PC-3 (cell line): Measurements from ENCODE around the gene JAM2. TPM values are rescaled to one million over a fixed set of nuclear protein-coding genes. Genes with fewer than 3 reads are reported as not detected.

Experiments
- ATAC-seq: fragments of 200-7000 bp; cut with Tn5 transposase; 2 replicates; pipeline ENCODE4 v1.9.1; 2020; ENCODE audit warnings: mild to moderate bottlenecking, moderate library complexity
- BruUV-seq: library from RNA; stranded (reverse); fragments of 400-500 nt; replicated peaks from 2 replicates; lab custom pipeline; 2021; lab: Mats Ljungman, UMichigan
- CTCF ChIA-PET: fragments of 300-600 bp; sonication (Branson Sonifier 250); formaldehyde crosslinking; loops from one replicate; lab custom pipeline; 2022; ENCODE audit warnings: antibody characterized with exemption; lab: Charles Lee
- POLR2A ChIA-PET: fragments of 300-600 bp; sonication (Branson Sonifier 250); formaldehyde crosslinking; loops from one replicate; lab custom pipeline; 2022; ENCODE audit warnings: antibody characterized with exemption; ENCODE audit not compliant: unreplicated experiment; lab: Charles Lee
- DNase-seq: peaks from one replicate; pipeline ENCODE4 v3.0.0-alpha.2; 2015
- H2AFZ ChIP-seq: fragments of 300-600 bp; sonication (generic); 2 replicates; pipeline ENCODE4 v1.6.0; 2016; ENCODE audit warnings: antibody characterized with exemption, low read length
- H3F3A ChIP-seq: fragments of 300-600 bp; sonication (generic); one replicate; pipeline ENCODE4 v1.6.0; 2017; ENCODE audit warnings: antibody characterized with exemption, low read length, control low read depth, mild to moderate bottlenecking; ENCODE audit not compliant: unreplicated experiment
- H3K27ac ChIP-seq: fragments of 300-600 bp; sonication (generic); 2 replicates; pipeline ENCODE4 v1.5.1; 2016; ENCODE audit warnings: mild to moderate bottlenecking, low read length
- H3K27me3 ChIP-seq: fragments of 300-600 bp; sonication (generic); 2 replicates; pipeline ENCODE4 v1.6.1; 2016; ENCODE audit warnings: low read length, mixed read lengths
- H3K36me3 ChIP-seq: fragments of 300-600 bp; sonication (generic); 2 replicates; pipeline ENCODE4 v1.6.1; 2016; ENCODE audit warnings: low read depth, mixed run types, low read length, mixed read lengths
- H3K4me1 ChIP-seq: fragments of 300-600 bp; sonication (generic); 2 replicates; pipeline ENCODE4 v1.5.1; 2016; ENCODE audit warnings: low read length; ENCODE audit not compliant: insufficient read depth
- H3K4me2 ChIP-seq: fragments of 300-600 bp; sonication (generic); 2 replicates; pipeline ENCODE4 v1.6.0; 2016; ENCODE audit warnings: low read length
- H3K4me3 ChIP-seq: fragments of 300-600 bp; sonication (generic); 2 replicates; pipeline ENCODE4 v1.5.1; 2016; ENCODE audit warnings: mild to moderate bottlenecking, low read length, mixed read lengths
- H3K79me2 ChIP-seq: fragments of 300-600 bp; sonication (generic); 2 replicates; pipeline ENCODE4 v1.6.1; 2017; ENCODE audit warnings: low read length, mixed read lengths
- H3K9ac ChIP-seq: fragments of 300-600 bp; sonication (generic); 2 replicates; pipeline ENCODE4 v1.6.0; 2016; ENCODE audit warnings: mild to moderate bottlenecking, low read length
- H3K9me2 ChIP-seq: fragments of 300-600 bp; sonication (generic); replicated peaks from 2 replicates; pipeline ENCODE4 v1.6.1; 2016; ENCODE audit warnings: mixed run types, low read length, mixed read lengths
- H3K9me3 ChIP-seq: fragments of 300-600 bp; sonication (generic); 2 replicates; pipeline ENCODE4 v1.6.1; 2016; ENCODE audit warnings: low read length, mixed read lengths
- H4K20me1 ChIP-seq: fragments of 300-600 bp; sonication (generic); 2 replicates; pipeline ENCODE4 v1.6.1; 2016; ENCODE audit warnings: low read length, mixed read lengths
- CTCF ChIP-seq: fragments of 300-600 bp; sonication (generic); conservative IDR thresholded peaks from 2 replicates; pipeline ENCODE4 v1.5.1; 2017; ENCODE audit warnings: antibody characterized with exemption, low read depth, mild to moderate bottlenecking, low read length
- EZH2 ChIP-seq: fragments of 300-600 bp; sonication (generic); IDR thresholded peaks from one replicate; pipeline ENCODE4 v1.6.1; 2017; ENCODE audit warnings: antibody characterized with exemption, mild to moderate bottlenecking, low read length; ENCODE audit not compliant: unreplicated experiment
- EZH2phosphoT487 ChIP-seq: fragments of 300-600 bp; sonication (generic); IDR thresholded peaks from 2 replicates; pipeline ENCODE4 v1.6.1; 2018; ENCODE audit warnings: mild to moderate bottlenecking, antibody characterized with exemption, low read length, borderline replicate concordance
- intact Hi-C: fragments of 100-400 bp; cut with micrococcal nuclease; formaldehyde crosslinking; loops from 2 replicates; pipeline ENCODE4 v1.9.0; 2023
- total RNA-seq: library from RNA; depleted of rRNA; stranded (reverse); fragments of >200 nt; gene quantifications from 2 replicates; pipeline ENCODE4 v1.2.3, GENCODE V29; 2014

Gene JAM2
- total RNA-seq, 1 experiment from 2014 or later: not detected

- H4K20me1 ChIP-seq: peaks cover 5% of the 10 kb centered on the region; the same call in 1 of the 2 replicates
- peak overlapping the region; percentile 99 for H3K9ac ChIP-seq
- H3K27ac ChIP-seq: peak overlapping the region; percentile 97
- TF ChIP-seq CTCF: no peak
- TF ChIP-seq EZH2phosphoT487: no peak
- no peak for TF ChIP-seq EZH2
- no TSS peak for BruUV-seq
- H3K9me2 ChIP-seq: no peaks in the 10 kb centered on the region
- H3F3A ChIP-seq: no peaks in the 10 kb centered on the region
- peaks cover 6% of the 10 kb centered on the region for H3K36me3 ChIP-seq
- ATAC-seq (no peak), DNase-seq (no peak)
- POLR2A ChIA-PET: no interaction called here
- peak overlapping the region; percentile 85 for H2AFZ ChIP-seq
- peaks cover 18% of the 10 kb centered on the region; the same call in 1 of the 2 replicates for H3K4me1 ChIP-seq
- H3K4me2 ChIP-seq: peak overlapping the region; percentile 94
- intact Hi-C loops: loop anchor here (10.0 kb wide), 1 partner anchor 130 kb away; no protein-coding TSS in a partner anchor
- H3K9me3 ChIP-seq: no peaks in the 10 kb centered on the region
- no peaks in the 10 kb centered on the region for H3K27me3 ChIP-seq
- H3K4me3 ChIP-seq: peak overlapping the region; percentile 93
- CTCF ChIA-PET: no interaction called here
- H3K79me2 ChIP-seq: peaks cover 89% of the 10 kb centered on the region
Observed at GRCh38 chr21:25734654-25734903, 95.5 kb downstream of the JAM2 start.

GRCh38 chr21:25734904-25735645, 96.0 kb downstream of the JAM2 start, which contains the start of the genes ATP5PF and GABPA:
ATP5PF (minus strand) TSS chr21:25734904; CDS start chr21:25729794, 5,110 bp downstream.
GABPA (plus strand) TSS chr21:25734972; CDS start chr21:25741599, 6,627 bp downstream.
- H3K27ac ChIP-seq: peak within 1 kb of the TSS; percentile 97
- H3K36me3 ChIP-seq: peaks cover 1% of the 10 kb centered on the region; the same call in 1 of the 2 replicates
- BruUV-seq: no TSS peak
- peak within 1 kb of the TSS; percentile 90 for H2AFZ ChIP-seq
- no peaks in the 10 kb centered on the region for H3F3A ChIP-seq
- DNase-seq: peak; percentile 98
- peaks cover 18% of the 10 kb centered on the region; the same call in 1 of the 2 replicates for H3K4me1 ChIP-seq
- ATAC-seq: peak; percentile 90
- H3K4me3 ChIP-seq: peak within 1 kb of the TSS; percentile 93
- H3K9me3 ChIP-seq: no peaks in the 10 kb centered on the region
- peak within 1 kb of the TSS; percentile 94 for H3K4me2 ChIP-seq
- intact Hi-C loops: loop anchor here (1.0 to 10.0 kb wide), 2 partner anchors 127 to 130 kb away; no protein-coding TSS in a partner anchor
- peak within 1 kb of the TSS; percentile 99 for H3K9ac ChIP-seq
- POLR2A ChIA-PET: no interaction called here
- peaks cover 5% of the 10 kb centered on the region; the same call in 1 of the 2 replicates for H4K20me1 ChIP-seq
- no peak for TF ChIP-seq CTCF
- no peak for TF ChIP-seq EZH2
- TF ChIP-seq EZH2phosphoT487: no peak
- no peaks in the 10 kb centered on the region for H3K9me2 ChIP-seq
- CTCF ChIA-PET: no interaction called here
- H3K27me3 ChIP-seq: no peaks in the 10 kb centered on the region
- H3K79me2 ChIP-seq: peaks cover 89% of the 10 kb centered on the region
